HG02885 (cell line): Measurements from ENCODE around the gene SRGAP3.
A peak's percentile ranks its signal among the peaks of the same experiment; 100 is the strongest.

Source experiments
- ATAC-seq: cut with Tn5 transposase; IDR thresholded peaks from one replicate; pipeline ENCODE4 v1.9.1; 2021; ENCODE audit warnings: mild to moderate bottlenecking; ENCODE audit not compliant: unreplicated experiment, poor library complexity

Gene SRGAP3

DNA sequence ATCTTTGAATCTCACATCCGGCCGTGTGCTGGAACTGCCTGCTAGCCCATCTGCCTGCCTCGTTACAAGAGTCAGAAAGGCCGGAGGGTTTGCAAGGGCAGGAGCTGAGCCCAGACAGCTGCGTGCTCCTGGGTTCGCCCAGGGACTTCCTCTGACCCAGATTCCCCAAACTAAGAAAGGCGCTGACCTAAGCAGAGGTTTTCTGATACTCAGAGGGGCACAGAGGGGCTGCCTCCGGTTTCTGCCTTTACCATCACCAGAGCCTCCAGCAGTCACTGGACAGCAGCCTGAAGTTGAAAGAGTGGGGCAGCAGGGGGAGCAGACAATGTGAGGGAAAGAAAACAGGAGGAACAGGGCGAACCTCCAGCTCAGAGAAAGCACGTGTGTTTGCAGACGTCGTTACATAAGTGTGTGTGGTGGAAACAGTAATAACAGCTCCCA is 252.7 kb downstream of the SRGAP3 start:
- ATAC-seq = no peak

DNA sequence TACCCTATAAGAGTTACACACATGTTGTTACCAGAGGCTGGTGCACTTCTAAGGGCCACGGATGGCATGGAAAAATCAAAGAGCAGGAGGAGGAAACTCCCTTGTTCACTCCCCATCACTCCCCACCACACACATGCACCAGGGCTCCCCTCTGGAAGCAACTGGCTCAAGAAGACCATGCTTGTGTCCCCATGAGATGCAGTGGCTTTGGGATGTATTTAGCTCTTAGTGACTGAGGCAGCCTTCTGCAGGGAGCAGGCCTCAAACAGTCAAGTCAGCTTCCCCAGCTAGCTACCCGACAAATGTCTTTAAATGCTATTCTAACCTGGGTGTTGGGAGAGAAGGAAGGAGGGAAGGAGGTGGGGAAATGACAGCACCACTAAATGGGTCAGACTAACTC is 253.2 kb downstream of the SRGAP3 start:
- no peak for ATAC-seq

DNA sequence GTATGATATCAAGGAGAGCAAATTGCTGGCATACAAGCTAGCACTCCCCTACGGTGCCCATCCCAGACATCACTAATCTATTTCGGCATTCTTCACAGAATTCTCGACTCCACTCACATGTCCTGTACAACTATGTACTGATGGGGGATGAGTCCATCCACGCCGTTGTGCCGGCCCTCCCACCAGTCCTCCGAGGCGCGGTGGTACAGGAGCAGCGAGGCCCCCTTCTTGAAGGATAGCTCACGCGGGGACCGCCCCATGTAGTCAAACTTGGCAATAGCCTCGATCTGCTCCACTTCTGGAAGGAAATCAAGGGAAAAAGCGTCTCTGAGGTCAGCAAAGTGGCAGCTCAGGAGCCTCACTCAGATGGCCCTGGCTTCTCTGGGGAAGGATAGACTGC is 255.2 kb downstream of the SRGAP3 start:
- no peak for ATAC-seq

DNA sequence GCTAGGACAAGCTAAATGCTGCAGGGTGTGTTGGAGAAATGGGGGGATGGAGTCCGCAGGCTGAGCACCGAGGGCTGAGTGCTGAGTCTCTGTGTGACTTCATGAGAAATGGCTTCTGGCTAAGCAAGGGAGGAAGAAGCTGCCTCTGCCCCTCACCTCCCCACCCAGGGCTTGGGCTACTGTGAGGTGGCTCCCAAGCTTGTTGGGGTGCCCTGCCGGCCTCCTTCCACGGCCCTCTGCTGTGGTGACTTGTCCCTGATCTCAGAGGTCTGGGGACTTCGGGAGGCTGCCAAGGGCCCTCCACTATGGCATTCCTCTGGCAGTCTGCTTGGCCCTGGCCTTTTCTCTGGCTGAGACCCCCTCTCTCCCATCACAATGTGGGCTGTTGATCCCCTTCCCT is 256.1 kb downstream of the SRGAP3 start:
- ATAC-seq = no peak

DNA sequence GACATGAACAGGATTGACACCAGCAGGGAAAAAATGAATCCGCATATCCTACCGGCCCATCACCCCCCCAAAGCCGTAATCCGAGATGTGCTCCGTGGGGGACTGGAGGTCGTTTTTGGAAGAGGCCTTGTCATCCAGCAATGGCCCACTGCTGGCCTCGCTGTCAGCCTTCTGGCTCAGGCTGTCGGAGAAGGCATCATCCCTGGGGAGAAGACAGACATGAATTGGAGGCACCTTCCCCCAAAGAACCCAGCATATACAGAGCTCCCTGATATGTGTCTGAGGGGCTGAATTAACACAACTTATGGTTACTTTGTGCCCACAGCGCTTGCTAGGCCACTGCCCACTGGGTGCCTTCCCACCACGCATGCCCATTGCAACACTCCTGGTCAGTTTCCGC is 256.6 kb downstream of the SRGAP3 start:
- no peak for ATAC-seq

DNA sequence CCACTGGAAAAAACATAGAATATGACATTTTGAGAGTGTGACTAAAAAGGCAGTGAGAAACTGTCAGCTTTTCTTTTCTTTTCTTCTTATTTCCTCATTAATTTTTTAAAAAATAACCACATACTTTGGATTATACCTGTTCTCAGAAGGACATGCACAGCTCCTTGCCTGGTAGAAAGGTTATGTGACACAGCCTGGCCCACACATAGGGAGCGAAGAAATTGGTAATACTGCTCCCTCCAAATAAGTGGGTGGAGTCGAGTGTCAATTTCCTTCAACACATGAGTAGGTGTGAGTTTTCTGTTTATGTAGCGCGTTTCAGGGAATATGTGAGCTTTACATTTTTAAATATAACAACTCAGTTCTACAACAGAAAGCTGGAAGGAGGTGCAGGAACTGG is 257.2 kb downstream of the SRGAP3 start:
- ATAC-seq = no peak

DNA sequence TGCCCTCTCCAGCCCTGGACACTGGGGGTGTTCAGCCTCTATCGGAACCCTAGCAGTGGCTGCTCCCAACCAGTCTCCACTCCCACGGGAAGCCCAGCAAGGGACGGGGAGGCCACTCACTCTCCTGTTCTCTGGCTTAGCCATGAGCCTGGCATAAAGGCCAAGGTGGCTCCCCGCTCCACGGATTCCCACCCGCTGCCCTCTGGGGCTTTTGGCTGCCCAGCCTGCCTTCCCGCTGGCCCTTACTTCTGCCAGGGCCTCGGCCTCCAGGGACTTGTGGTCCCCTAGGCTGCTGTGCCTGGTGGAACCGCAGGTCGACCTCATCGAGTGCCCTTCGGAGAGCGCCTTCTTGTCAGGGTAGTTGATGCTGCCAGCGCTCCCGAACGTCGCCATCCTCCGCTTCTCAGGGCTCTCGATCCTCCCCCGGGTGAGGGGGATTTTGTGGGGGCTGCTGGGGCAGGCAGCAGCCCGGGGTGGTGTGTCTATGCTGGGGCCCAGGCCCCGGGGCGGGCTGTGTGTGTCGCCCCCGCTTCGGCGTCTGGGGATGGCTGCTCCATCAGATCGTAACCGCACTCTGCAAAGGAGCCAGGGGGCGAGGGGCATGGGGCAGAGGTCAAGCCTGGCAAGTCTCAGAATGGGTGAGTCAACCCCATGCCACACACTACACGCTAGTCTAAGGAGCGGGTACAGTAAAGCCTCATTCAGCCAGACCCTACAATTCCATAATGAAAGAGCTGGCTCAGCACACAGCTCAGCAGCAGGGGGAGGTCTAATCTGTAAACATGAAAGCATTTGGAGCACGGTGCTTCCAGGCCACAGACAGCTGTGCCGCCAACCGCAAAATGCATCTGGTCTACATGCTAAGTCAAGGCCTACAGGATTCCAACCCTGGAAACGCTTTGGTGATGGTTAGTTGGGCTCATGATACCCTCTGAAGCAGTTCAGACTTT is 258.9 kb downstream of the SRGAP3 start:
- no peak for ATAC-seq

DNA sequence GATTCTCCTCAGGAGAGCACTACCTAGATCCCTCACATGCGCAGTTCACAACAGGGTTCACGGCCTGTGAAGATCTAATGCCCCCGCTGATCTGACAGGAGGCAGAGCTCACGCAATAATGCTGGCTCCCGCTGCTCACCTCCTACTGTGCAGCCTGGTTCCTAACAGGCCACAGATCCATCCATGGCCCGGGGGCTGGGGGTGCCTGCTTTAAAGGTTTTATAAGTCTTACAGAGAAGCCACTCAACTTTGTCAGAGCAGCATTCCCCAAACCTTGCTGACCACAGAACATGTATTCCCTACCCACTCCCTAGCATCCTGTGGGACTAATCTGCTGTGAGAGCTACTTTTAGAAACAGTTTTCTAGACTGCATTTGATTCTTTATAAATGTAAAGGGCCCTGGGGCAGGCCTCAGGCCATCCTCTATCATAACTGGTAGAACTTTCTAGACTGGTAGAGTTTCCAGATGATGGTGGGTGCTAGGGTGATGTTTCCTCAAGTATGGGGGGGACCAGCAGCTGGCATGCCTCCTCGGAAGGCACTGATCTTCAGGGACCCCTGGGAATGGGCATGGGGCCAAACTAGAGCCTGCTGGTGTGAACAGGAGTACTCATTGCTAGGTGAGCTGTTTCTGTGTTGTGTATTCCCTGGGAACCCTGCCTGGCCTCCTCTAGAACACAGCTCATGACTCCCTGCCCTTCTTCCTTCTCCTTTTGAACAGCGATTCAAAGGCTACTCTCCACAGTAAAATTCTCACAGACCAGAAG is 260.5 kb downstream of the SRGAP3 start:
- ATAC-seq = no peak

DNA sequence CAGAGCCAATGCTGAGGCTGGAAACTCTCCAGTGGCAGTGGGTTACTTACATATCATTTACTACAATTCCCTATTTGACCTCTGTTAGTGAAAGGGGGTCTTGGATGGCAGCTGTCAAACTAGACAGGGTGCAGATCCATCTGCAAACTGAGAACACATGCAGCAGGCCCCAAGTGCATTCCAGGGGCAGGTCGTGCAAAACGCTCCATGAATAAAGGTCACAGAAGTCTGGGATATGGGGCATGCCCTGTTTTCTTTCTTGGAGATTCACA is 261.1 kb downstream of the SRGAP3 start:
- ATAC-seq = no peak

DNA sequence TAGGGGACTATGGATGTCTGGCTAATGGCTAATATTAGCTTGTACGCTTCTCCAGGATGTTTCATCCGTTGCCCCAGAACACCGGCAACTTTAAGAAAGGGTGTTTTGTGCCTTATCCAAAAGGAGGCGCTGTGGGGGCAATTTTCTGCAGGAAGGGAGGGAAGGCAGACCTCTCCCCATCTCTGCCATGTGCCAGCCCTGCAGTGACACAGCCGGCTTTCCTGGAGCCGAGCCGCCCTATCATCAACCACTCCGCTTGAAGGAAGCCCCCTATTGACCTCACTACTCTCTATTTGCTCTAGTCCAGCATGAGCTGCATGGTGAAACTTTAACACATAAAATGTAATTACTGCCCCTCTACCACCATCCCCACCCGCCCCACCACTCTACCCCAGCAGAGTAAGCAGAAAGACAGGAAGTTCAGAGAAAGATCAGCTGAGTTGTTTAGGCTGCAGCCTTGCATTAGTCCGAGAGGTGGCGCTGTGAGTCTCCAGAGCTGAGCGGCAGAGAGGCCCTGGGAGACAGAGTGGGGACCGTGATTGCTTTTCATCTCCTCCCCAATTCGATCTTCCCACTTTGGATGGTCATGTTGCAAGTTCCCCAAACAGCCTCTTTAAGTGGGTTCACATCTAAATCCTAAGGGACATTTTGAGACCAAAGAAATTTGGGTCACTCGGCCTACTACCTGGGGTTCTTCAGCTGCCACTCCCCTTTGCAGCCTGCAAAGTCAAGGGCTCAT is 261.6 kb downstream of the SRGAP3 start:
- peak; percentile 69 for ATAC-seq

DNA sequence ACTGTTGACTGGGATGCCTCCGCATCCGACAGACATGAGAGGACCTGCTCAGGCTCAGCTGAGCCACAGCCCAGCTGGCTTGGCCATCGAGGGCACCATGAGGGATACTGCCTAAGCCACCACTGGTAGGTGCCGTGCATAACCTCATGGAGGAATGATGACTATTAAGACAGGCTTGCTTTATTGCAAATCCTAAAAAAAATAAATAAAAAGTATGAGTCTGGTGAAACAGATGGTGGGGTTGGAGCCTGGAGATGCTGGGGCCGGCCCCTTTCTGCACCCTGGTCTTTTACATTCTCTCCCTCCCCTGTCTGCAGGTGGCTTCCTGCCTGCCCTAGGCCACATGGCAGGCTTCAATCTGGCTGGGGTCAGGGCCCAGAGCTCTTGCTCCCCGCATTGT is 262.2 kb downstream of the SRGAP3 start:
- ATAC-seq = no peak

DNA sequence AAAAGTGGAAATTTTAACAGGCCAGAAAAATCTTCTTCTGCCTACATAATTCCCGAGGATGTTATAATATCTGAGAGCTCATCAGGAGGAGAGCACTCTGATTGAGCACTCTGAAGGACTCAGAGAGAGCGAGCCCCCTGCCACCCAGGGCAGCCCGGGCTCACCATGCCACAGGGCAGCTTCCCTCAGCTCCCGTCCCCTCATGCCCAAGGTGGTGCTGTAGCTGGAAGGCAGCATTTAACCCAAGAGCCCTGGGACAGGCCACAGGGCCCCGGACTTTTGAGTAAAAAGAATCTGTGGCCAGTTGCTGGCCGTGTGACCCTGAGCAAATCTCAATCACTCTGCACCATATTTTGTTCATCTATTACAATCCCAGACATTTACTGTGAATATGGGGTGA is 262.7 kb downstream of the SRGAP3 start:
- ATAC-seq = no peak

DNA sequence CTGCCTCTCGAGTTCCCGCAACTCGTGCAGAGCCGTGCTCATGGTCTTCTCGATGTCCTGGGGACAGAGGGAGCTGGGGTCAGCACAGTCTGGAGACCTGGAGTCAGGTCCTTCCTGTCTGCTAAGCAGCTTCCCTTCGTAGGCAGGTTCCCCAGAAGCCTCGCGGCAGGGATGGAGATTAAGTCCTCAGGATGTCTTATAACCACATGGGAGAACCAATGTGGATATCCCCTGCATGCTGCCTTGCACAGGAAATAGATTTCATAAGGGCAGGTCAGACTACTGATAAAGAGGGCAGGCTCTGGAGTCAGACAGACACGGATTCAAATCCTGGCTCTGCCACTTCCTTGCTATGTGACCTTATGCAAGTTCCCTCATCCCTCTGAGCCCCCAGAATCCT is 263.6 kb downstream of the SRGAP3 start:
- ATAC-seq = no peak

DNA sequence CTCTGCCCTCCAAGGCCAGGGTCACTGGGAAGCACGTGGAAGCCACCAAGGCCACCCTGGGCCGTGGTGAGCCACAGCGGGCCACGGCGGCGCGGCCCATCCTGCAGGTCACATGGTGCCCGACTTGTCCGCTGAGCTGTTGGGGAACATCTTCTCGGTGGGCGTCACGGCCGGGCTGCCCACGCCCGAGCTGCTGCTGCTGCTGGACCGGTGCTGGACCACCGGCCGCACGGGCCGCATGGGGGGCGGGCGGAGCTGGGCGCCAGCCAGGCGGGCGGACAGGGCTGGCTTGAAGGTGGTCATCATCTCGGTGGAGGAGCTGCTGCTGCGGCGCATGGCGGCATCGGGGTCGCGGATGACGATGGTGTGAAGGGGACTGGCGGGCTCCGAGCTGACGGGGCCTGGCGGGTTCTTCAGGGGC is 264.0 kb downstream of the SRGAP3 start:
- ATAC-seq = no peak

DNA sequence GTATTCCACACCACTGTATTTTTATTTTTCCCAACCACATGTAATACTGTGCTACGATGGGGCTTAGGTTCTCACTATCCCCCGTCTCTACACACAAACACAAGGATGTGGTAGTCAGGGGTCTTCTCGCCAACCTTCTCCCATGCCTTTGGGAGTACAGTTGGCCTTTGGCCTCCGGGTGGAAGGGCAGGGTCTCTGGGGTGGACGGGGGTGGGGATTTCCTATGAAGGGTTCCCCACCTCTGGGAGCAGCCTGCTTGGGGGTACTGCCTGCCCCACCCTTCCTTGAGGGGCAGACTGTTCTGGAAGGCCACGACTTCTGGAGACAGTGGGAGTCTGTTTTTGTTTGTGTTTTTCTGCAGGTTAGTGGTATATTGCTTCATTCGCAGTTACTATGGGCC is 264.9 kb downstream of the SRGAP3 start:
- ATAC-seq = no peak

DNA sequence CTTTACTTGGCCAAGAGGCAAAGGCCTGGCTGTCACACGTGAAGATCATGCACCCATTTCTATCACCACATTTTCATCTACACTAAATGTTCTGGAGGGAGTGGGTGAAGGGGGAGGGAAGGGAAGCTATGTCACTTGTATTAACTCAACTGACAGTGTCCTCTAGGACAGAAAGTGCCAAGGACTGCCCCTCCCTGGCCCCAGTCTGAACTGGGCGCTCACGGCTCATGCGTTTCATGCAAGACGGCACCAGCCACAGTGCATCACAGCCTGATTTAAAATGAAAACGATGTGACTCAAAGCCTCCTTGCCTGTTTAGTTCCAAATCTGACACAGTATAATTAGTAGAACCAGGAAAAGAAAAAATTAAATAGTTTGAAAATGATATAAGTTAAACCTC is 265.4 kb downstream of the SRGAP3 start:
- no peak for ATAC-seq

DNA sequence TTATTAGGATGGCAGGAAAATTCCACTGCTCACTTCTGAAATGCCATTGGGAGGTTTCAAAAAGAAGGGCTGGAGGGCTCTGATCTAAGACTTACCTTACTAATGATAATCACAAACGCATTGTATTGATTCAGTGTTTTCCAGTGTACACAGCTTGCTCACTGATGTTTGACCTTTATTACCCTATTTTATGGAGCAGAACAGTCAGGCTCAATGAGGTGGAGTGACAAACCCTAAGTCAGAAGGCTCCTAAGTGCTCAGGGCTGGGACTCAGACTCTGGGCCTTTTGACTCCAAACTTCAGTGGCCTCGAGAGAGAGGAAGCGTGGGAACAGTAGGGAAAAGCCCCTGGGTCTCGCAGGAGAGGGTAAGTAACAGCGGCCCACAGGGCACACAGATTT is 265.9 kb downstream of the SRGAP3 start:
- ATAC-seq = no peak

DNA sequence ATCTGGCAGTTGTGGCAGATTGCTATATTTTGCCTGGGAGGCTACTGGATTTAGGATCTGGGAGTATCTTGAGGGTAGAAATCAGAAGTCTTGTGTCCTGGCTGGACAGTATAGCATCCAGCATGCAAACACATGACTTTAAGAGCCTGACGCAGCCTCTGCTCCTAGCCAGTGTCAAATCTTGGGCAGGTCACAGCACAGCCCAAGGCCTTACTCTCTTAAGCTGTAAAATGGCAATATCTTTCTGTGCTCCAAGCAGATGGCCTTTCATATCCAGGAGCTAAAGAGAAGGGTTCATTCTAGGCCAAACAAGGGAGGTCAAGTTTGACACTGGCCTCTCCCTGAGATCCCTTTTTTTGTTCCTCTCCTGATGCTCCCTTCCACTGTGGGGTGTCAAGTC is 266.4 kb downstream of the SRGAP3 start:
- no peak for ATAC-seq

DNA sequence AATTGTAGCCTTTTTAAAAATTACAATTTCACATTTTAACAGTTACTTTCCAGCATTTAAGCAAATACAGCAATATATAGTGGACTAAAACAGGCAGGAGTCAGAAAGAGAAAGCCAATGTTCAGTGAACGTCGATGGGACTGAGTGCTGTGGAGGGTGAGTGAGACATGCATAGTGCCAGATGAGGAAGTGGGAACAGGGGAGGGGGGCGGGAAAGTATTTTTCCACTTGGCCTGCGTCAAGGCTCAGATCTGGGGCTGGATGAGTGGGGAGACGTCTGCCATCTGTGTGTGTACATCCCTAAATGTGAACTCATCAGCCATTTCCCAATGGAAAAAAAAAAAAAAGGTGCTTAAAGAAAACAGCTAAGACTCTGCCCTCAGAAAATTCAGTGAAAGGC is 266.9 kb downstream of the SRGAP3 start:
- no peak for ATAC-seq

DNA sequence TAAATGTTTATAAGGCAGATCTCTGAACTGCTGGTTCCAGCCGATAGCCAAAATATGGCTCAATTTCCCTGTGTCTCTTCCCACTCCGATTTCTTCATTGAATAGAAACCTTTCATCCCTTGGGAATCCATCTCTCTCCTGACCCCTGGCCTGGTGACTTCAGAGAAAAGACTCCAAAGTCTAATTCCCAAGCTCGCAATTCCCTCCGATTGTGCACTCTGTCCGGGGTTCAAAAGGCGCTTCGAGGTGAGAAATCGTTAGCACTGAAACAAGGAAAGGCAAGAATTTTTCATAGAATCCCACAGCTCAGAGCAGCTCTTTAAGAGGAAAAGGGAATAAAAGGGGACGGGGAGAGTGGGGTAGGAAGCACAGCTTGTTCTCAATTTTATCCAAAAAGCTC is 267.7 kb downstream of the SRGAP3 start:
- no peak for ATAC-seq

DNA sequence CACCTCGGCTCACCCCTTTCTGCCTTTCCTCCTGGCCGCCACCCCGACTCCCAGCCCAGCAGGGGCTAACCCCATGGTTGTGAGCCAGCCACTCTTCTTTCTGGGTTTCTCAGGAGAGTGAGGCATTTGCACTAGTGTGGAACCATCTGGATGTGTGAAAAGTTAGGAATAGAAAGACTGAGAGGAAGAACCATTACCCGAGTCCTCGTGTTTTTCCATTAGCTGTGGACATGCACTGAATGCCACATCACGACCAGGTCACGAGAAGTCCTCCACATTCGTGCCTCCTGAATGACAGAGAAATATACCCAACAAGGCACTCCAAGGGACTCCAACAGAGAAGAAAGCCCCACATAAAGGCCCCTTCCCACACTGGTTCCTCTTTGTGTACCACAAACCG is 268.1 kb downstream of the SRGAP3 start:
- no peak for ATAC-seq
